Activated CD4-positive, alpha-beta T cell treated with anti-CD3 and anti-CD28 coated beads, Interleukin-2, amount 50 U/mL, for 1 hour (primary cell): ENCODE data around the gene IFI44L.

ENCODE experiments used
- DNase-seq: peaks from one replicate; pipeline ENCODE4 v3.0.0-alpha.2; 2020

Gene IFI44L

GRCh38 chr1:78691995-78692747 lies 71.9 kb downstream of the IFI44L start:
- DNase-seq: no peak
